ENCODE results near the gene RGS3. TPM values are rescaled to one million over a fixed set of nuclear protein-coding genes. Genes with fewer than 3 reads are reported as not detected.
A peak's percentile ranks its signal among the peaks of the same experiment; 100 is the strongest.

RGS3 gene
- total and polyA plus RNA-seq, 7 experiments from 2014 or later, result 4.9 to 43.4 (median 11.6) TPM

- H3K27me3 Mint-ChIP-seq, result no peaks in the 10 kb centered on the region
- Histone ChIP-seq H3K4me3 (ENCODE audit: low read length) (no peak overlapping the region), H3K9me3 (ENCODE audit: control insufficient read depth in 2 of 3, low read length in 3 of 3) (no peaks in the 10 kb centered on the region), H3K36me3 (ENCODE audit: control insufficient read depth in 2 of 3, insufficient read depth in 3 of 3, low read length in 3 of 3) (no peaks in the 10 kb centered on the region), H3K27ac (ENCODE audit: low read depth, low read length) (no peak overlapping the region), H3K27me3 (ENCODE audit: control insufficient read depth in 2 of 2, insufficient read depth in 2 of 2, low read length in 2 of 2) (no peaks in the 10 kb centered on the region), H3K4me1 (ENCODE audit: control insufficient read depth in 2 of 2, insufficient read depth in 2 of 2, low read length in 2 of 2) (peaks cover 0 to 13% of the 10 kb centered on the region in 2 donors)
- no peaks in the 10 kb centered on the region for H3K9me3 Mint-ChIP-seq
- H3K27ac Mint-ChIP-seq, result peak overlapping the region in 1 of 9 donors; percentile 56
- peaks cover 7 to 18% (median 14%) of the 10 kb centered on the region in 7 donors for H3K4me1 Mint-ChIP-seq
- H3K4me3 Mint-ChIP-seq, result no peak overlapping the region
- no peaks in the 10 kb centered on the region for H3K36me3 Mint-ChIP-seq
- ChIA-PET POLR2A (interaction anchor here (1.3 kb wide), 1 partner anchor 11 kb away, joined by 5 read pairs; no protein-coding TSS in a partner anchor), CTCF (interaction anchor here (0.5 kb wide), 1 partner anchor 1498 kb away, joined by 3 read pairs; no protein-coding TSS in a partner anchor)
- ATAC-seq (no peak), DNase-seq (no peak)
- intact Hi-C loops (cut with micrococcal nuclease), result no loop called here
Observed at GRCh38 chr9:113503613-113504211, 40.2 kb downstream of the RGS3 start.

GRCh38 chr9:113504725-113505590 lies 41.4 kb downstream of the RGS3 start:
- no peak overlapping the region for H3K27ac Mint-ChIP-seq
- ATAC-seq (no peak), DNase-seq (no peak)
- H3K27me3 Mint-ChIP-seq, result no peaks in the 10 kb centered on the region
- H3K4me1 Mint-ChIP-seq, result peaks cover 1 to 16% (median 8%) of the 10 kb centered on the region in 7 donors
- H3K27ac ChIP-seq (ENCODE audit: low read depth, low read length), result no peak overlapping the region
- intact Hi-C loops (cut with micrococcal nuclease), result no loop called here
- no peaks in the 10 kb centered on the region for H3K36me3 Mint-ChIP-seq
- H3K27me3 ChIP-seq (ENCODE audit: control insufficient read depth in 2 of 2, insufficient read depth in 2 of 2, low read length in 2 of 2), result no peaks in the 10 kb centered on the region
- no peaks in the 10 kb centered on the region for H3K9me3 Mint-ChIP-seq
- POLR2A ChIA-PET, result interaction anchor here (1.3 kb wide), 1 partner anchor 9 kb away, joined by 5 read pairs; no protein-coding TSS in a partner anchor
- H3K4me1 ChIP-seq (ENCODE audit: control insufficient read depth in 2 of 2, insufficient read depth in 2 of 2, low read length in 2 of 2), result peaks cover 0 to 5% of the 10 kb centered on the region in 2 donors
- CTCF ChIA-PET, result no interaction called here
- no peaks in the 10 kb centered on the region for H3K9me3 ChIP-seq (ENCODE audit: control insufficient read depth in 2 of 3, low read length in 3 of 3)
- H3K36me3 ChIP-seq (ENCODE audit: control insufficient read depth in 2 of 3, insufficient read depth in 3 of 3, low read length in 3 of 3), result no peaks in the 10 kb centered on the region
- no peak overlapping the region for H3K4me3 Mint-ChIP-seq
- H3K4me3 ChIP-seq (ENCODE audit: low read length), result no peak overlapping the region

GRCh38 chr9:113506090-113506589 lies 42.6 kb downstream of the RGS3 start:
- Histone ChIP-seq H3K4me3 (ENCODE audit: low read length) (no peak overlapping the region), H3K27ac (ENCODE audit: low read depth, low read length) (no peak overlapping the region), H3K4me1 (ENCODE audit: control insufficient read depth in 2 of 2, insufficient read depth in 2 of 2, low read length in 2 of 2) (peaks cover 0 to 2% of the 10 kb centered on the region in 2 donors), H3K36me3 (ENCODE audit: control insufficient read depth in 2 of 3, insufficient read depth in 3 of 3, low read length in 3 of 3) (no peaks in the 10 kb centered on the region), H3K27me3 (ENCODE audit: control insufficient read depth in 2 of 2, insufficient read depth in 2 of 2, low read length in 2 of 2) (no peaks in the 10 kb centered on the region), H3K9me3 (ENCODE audit: control insufficient read depth in 2 of 3, low read length in 3 of 3) (no peaks in the 10 kb centered on the region)
- CTCF ChIA-PET, result no interaction called here
- Mint-ChIP-seq H3K36me3 (no peaks in the 10 kb centered on the region), H3K27ac (peak overlapping the region in 1 of 9 donors; percentile 56), H3K27me3 (no peaks in the 10 kb centered on the region), H3K4me3 (no peak overlapping the region), H3K4me1 (peaks cover 3 to 22% (median 16%) of the 10 kb centered on the region in 7 donors), H3K9me3 (no peaks in the 10 kb centered on the region)
- POLR2A ChIA-PET, result no interaction called here
- DNase-seq (no peak), ATAC-seq (no peak)
- intact Hi-C loops (cut with micrococcal nuclease), result no loop called here

- no peak overlapping the region for H3K27ac ChIP-seq (ENCODE audit: low read depth, low read length)
- ChIA-PET POLR2A (interaction anchor here (0.5 kb wide), 1 partner anchor 30 kb away, joined by 3 read pairs; no protein-coding TSS in a partner anchor), CTCF (no interaction called here)
- Mint-ChIP-seq H3K9me3 (no peaks in the 10 kb centered on the region), H3K4me3 (no peak overlapping the region), H3K36me3 (no peaks in the 10 kb centered on the region), H3K27me3 (no peaks in the 10 kb centered on the region), H3K27ac (no peak overlapping the region), H3K4me1 (peaks cover 14 to 31% (median 27%) of the 10 kb centered on the region in 7 donors)
- no peak overlapping the region for H3K4me3 ChIP-seq (ENCODE audit: low read length)
- ATAC-seq, result no peak
- DNase-seq, result no peak
- H3K4me1 ChIP-seq (ENCODE audit: control insufficient read depth in 2 of 2, insufficient read depth in 2 of 2, low read length in 2 of 2), result peaks cover 9 to 12% of the 10 kb centered on the region in 2 donors
- intact Hi-C loops (cut with micrococcal nuclease), result no loop called here
- no peaks in the 10 kb centered on the region for H3K36me3 ChIP-seq (ENCODE audit: control insufficient read depth in 2 of 3, insufficient read depth in 3 of 3, low read length in 3 of 3)
- no peaks in the 10 kb centered on the region for H3K27me3 ChIP-seq (ENCODE audit: control insufficient read depth in 2 of 2, insufficient read depth in 2 of 2, low read length in 2 of 2)
- H3K9me3 ChIP-seq (ENCODE audit: control insufficient read depth in 2 of 3, low read length in 3 of 3), result no peaks in the 10 kb centered on the region
Observed at GRCh38 chr9:113507256-113507655, 43.7 kb downstream of the RGS3 start.

GRCh38 chr9:113508111-113508749 lies 44.7 kb downstream of the RGS3 start:
- DNase-seq, result no peak
- Histone ChIP-seq H3K36me3 (ENCODE audit: control insufficient read depth in 2 of 3, insufficient read depth in 3 of 3, low read length in 3 of 3) (no peaks in the 10 kb centered on the region), H3K4me1 (ENCODE audit: control insufficient read depth in 2 of 2, insufficient read depth in 2 of 2, low read length in 2 of 2) (peaks cover 19 to 22% of the 10 kb centered on the region in 2 donors), H3K27ac (ENCODE audit: low read depth, low read length) (no peak overlapping the region), H3K9me3 (ENCODE audit: control insufficient read depth in 2 of 3, low read length in 3 of 3) (no peaks in the 10 kb centered on the region), H3K4me3 (ENCODE audit: low read length) (no peak overlapping the region), H3K27me3 (ENCODE audit: control insufficient read depth in 2 of 2, insufficient read depth in 2 of 2, low read length in 2 of 2) (no peaks in the 10 kb centered on the region)
- Mint-ChIP-seq H3K27me3 (no peaks in the 10 kb centered on the region), H3K4me1 (peaks cover 22 to 39% (median 33%) of the 10 kb centered on the region in 7 donors), H3K36me3 (no peaks in the 10 kb centered on the region), H3K27ac (no peak overlapping the region), H3K9me3 (no peaks in the 10 kb centered on the region), H3K4me3 (no peak overlapping the region)
- intact Hi-C loops (cut with micrococcal nuclease), result no loop called here
- ATAC-seq, result no peak
- POLR2A ChIA-PET, result interaction anchor here (1.2 kb wide), 1 partner anchor 74 kb away, joined by 4 read pairs; no protein-coding TSS in a partner anchor
- CTCF ChIA-PET, result no interaction called here

- Mint-ChIP-seq H3K27me3 (no peaks in the 10 kb centered on the region), H3K9me3 (no peaks in the 10 kb centered on the region), H3K36me3 (no peaks in the 10 kb centered on the region), H3K4me1 (peaks cover 34 to 47% (median 41%) of the 10 kb centered on the region in 7 donors), H3K27ac (peak overlapping the region in 4 of 9 donors; percentile 42 to 66 (median 60)), H3K4me3 (no peak overlapping the region)
- ATAC-seq (no peak), DNase-seq (no peak)
- no peak overlapping the region for H3K27ac ChIP-seq (ENCODE audit: low read depth, low read length)
- H3K4me1 ChIP-seq (ENCODE audit: control insufficient read depth in 2 of 2, insufficient read depth in 2 of 2, low read length in 2 of 2), result peaks cover 31 to 34% of the 10 kb centered on the region in 2 donors
- no peaks in the 10 kb centered on the region for H3K9me3 ChIP-seq (ENCODE audit: control insufficient read depth in 2 of 3, low read length in 3 of 3)
- H3K4me3 ChIP-seq (ENCODE audit: low read length), result no peak overlapping the region
- ChIA-PET CTCF (no interaction called here), POLR2A (interaction anchor here (1.0 to 1.8 kb wide), 3 partner anchors 44 to 73 kb away, joined by 4 to 5 read pairs (median 4); no protein-coding TSS in a partner anchor)
- intact Hi-C loops (cut with micrococcal nuclease), result no loop called here
- no peaks in the 10 kb centered on the region for H3K27me3 ChIP-seq (ENCODE audit: control insufficient read depth in 2 of 2, insufficient read depth in 2 of 2, low read length in 2 of 2)
- H3K36me3 ChIP-seq (ENCODE audit: control insufficient read depth in 2 of 3, insufficient read depth in 3 of 3, low read length in 3 of 3), result no peaks in the 10 kb centered on the region
Observed at GRCh38 chr9:113509463-113509862, 45.9 kb downstream of the RGS3 start.
